ENCODE results near the gene AUP1.

DNA sequence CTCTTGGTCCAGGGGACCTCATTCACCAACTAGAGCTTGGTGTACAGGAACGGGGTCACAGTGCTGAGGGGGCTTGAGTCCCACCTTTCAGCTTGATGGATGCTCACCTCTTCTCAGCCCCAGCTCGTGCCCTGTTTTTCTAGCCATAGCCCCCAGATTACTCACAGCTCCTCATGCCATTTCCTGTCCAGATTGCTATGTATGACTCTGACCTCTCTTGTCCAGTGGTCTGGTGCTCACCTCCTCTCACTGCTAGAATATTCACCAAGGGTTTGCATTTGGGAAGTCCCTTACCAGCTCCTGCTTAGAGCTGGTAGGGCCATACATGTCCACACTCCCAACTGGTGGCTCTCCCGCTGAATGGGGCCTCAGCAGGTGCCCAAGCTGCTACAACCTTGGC lies 36.0 kb downstream of the AUP1 start:
- TF ChIP-seq FOXP2 (optimal IDR thresholded peaks at IDR 0.05; ENCODE audit: control extremely low read depth, extremely low read length, insufficient read depth) (no peak), EZH2 (IDR thresholded peaks at IDR 0.05) (no peak)
